HPDE6-E6E7 (cell line): ENCODE data around the gene BICD1.

Experiments
- DNase-seq: peaks from one replicate; pipeline ENCODE4 v3.0.0; 2011; ENCODE audit warnings: missing footprints; ENCODE audit errors: extremely low spot score

BICD1 gene

DNA sequence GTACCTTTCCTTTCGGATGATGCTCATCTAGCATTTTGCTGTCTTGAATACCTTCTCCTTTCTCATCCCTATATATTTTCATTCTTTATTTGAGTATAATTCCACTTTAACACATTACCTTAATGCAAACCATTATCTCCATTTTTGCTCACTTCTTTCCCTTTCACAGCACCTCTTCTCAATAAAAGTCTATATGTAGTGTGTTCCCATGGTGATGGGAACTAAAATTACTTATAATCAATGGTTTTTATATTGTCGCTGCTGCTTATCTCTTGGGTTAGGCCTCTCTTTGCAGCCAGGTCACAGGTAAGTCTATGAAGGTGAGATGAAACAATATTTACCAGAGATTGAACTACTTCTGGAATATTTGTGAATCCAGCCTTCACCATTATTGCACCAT is 171.1 kb downstream of the BICD1 start:
- DNase-seq: no peak

- DNase-seq: no peak
Observed at GRCh38 chr12:32281098-32281497, 174.5 kb downstream of the BICD1 start.

DNA sequence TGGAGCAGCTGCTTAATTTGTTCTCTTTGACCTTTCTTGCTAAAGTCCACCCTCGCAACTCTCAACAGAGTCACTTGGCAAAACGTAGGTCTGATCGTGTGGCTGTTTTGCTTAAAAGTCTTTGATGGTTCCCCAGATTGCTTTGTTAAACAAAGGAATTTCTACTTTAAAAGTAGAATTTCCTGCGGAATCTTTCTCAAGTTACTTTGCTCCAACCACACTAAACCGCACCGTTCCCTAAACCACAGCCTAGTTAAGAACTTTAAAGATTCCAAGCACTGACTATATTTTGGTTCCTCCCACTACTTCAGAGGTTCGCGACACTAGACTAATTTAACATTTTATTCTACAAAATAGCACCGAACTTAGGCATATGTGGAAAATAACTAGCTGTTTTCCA is 177.9 kb downstream of the BICD1 start:
- DNase-seq: no peak

- no peak for DNase-seq
Observed at GRCh38 chr12:32285021-32285420, 178.4 kb downstream of the BICD1 start.

GRCh38 chr12:32285489-32285888 is 178.8 kb downstream of the BICD1 start:
- no peak for DNase-seq

GRCh38 chr12:32290411-32290810 is 183.8 kb downstream of the BICD1 start:
- DNase-seq: no peak

DNA sequence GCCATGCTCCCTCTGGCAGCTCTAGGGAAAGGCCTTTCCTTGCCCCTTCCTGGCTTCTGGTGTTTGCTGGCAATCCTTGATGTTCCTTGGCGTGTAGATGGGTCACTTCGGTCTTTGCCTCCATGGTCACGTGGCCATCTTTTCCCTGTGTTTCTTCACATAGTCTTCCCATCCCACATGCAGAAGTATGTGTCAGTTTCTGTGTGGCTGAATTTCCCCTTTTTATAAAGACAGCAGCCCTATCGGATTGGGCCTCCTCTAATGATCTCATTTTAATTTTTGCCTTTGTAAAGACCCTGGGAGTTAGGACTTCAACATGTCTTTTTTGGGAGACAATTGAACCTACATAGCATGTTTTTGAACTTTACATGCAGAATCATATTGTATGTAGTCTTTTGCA is 185.5 kb downstream of the BICD1 start:
- no peak for DNase-seq

DNA sequence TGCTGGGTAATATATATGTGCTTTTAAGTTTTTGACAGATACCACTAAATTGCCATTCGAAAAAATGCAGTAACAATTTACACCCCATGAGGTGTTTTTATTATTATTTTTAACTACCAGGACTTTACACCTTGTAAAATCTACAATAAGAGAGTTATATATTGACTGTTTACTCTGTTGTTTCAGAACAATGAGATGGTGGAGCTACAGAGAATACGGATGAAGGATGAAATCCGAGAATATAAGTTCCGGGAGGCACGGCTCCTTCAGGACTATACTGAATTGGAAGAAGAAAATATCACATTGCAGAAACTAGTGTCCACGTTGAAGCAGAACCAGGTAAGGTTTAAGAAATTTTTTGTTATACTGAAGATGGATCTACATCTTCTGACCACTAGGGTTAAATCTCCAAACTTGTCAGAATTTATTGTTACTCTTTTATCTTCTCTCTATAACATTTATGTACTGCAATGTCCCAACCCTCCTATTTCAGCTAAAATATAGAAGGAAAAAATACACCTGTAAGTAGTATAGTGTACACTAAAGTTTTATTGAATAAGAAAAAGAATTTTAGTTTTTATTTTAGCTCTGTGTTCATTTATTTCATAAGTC is 187.3 kb downstream of the BICD1 start:
- no peak for DNase-seq

- no peak for DNase-seq
Observed at GRCh38 chr12:32296567-32296966, 189.9 kb downstream of the BICD1 start.

DNA sequence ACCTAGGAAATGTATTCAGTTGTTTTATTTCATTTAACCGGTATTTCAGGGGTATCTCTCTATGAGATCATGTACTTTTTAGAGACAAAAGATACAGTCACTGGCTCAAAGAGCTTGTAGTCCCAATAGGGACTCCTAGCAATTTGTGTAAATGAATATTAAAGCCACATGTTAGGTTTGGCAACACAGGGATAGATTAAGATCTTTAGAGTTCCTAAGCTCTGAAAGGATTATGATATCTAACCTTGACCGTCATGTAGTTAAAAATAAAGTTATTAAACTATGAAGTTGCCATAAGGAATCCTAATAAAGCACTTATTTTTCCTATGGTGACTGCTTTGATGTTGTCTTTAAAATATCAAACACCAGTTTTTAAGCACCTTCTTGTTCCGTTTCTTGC is 192.3 kb downstream of the BICD1 start:
- DNase-seq: no peak

- DNase-seq: no peak
Observed at GRCh38 chr12:32301216-32301615, 194.6 kb downstream of the BICD1 start.

DNA sequence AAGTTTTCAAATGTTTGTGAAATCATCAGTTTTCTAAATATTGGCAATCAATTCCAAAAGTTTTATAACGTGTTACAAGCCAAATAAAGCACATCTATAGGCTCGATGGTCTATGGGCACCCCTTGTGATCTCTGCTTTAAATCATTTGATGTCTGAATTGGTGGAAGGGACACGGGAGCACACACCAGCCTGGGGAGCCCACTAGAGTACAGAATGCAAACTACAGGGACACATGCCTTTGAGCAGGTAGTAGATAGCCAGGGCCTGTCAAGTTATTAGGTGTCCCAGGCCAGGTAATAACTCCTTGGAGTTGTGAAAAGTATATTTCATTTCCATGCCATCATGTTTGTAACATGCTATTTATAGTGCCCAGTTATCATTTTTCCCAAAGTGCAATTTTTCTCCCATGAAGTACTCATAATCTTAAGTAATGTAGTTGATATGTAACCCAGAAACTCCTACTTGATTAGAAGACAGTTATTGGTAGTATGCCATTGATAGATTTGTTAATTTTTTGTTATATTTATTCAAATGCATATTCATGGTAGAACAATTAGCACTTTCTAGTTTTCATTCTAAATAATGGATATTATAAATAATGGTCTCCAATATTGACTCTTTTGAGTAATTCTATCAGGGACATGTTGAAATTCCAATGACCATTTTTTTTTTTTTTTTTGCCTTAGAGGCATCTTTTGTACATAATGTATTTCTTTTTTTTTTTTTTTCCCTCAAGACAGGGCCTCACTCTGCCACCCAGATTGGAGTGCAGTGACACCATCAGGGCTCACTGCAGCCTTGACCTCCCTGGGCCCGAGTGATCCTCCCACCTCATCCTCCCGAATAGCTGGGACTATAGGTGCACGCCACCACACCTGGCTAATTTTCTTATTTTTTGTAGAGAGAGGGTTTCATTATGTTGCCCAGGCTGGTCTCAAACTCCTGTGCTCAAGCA is 195.8 kb downstream of the BICD1 start:
- DNase-seq: peak; percentile 48

GRCh38 chr12:32303174-32303549 is 196.5 kb downstream of the BICD1 start:
- DNase-seq: no peak

GRCh38 chr12:32305163-32305562 is 198.5 kb downstream of the BICD1 start:
- no peak for DNase-seq

- DNase-seq: no peak
Observed at GRCh38 chr12:32307326-32307725, 200.7 kb downstream of the BICD1 start.

- DNase-seq: no peak
Observed at GRCh38 chr12:32309811-32310736, 203.4 kb downstream of the BICD1 start.

DNA sequence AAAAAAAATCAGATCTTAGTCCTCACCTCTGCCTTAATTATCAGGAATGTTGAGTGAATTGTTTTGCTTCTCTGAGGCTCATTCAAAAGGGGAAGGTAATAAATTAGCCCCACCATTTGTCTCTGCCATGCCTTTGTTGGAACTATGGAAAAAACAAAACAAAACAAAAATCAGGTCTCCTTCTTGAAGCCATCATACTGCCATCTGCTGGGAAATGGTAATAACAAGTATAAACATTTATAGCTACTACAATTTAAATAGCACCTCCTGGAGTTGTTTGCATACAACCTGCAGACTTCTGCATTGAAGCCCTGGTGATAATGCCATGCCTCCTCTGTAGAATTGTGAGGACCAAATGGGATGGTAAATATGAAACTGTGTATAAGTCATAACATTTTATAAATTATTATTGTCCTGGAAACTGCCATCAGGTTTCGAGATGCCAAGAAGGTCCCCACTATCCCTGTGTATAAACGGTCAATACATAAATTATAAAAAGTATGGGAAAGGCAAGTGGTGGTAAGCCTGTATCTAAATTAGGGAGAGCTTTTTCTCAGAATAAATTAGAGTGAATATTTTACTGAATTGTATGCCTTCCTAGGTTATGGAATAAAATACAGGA is 205.5 kb downstream of the BICD1 start:
- peak; percentile 17 for DNase-seq

GRCh38 chr12:32322354-32322753 is 215.7 kb downstream of the BICD1 start:
- DNase-seq: no peak

GRCh38 chr12:32331133-32331532 is 224.5 kb downstream of the BICD1 start:
- DNase-seq: peak; percentile 19

- DNase-seq: no peak
Observed at GRCh38 chr12:32332446-32332845, 225.8 kb downstream of the BICD1 start.

DNA sequence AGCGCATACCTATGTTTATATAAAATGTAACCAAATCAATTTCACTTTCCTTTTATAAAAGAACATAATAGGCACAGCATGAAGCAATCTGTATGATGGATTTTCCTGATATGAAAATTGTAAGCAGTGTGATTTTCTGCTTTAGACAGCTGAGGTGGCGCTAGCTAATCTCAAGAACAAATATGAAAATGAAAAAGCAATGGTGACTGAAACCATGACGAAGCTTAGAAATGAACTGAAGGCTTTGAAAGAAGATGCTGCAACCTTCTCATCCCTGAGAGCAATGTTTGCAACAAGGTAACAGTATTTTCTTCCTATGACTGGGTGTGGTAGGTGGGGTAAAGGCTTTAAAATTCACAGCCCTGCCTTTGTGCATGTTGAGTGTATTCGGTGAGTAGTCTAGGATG is 227.7 kb downstream of the BICD1 start:
- DNase-seq: no peak

DNA sequence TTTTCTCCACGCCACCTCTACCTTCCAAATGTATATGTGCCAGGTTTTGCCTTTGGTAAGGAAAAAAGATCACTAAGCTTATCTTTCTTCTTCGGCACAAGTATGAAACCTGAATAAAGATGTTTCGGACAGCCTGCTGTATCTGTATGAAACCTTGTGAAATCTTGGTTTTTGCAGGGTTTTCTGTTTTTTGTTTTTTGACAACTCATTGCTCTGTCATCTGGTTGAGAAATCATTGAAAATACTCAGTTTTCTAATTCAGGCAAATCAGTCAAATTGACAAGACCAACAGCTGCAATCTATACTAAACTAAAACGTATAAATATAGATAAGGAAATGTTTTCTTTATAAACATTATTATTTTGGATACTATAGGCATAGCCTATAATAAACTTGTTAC is 229.6 kb downstream of the BICD1 start:
- no peak for DNase-seq
